ENCODE results near the gene NPIPA1.
"Not testable (repeated sequence)": the region's sequence is repeated elsewhere in the genome, so short reads cannot be mapped to it uniquely, and the experiment has no call there.

Gene NPIPA1

DNA sequence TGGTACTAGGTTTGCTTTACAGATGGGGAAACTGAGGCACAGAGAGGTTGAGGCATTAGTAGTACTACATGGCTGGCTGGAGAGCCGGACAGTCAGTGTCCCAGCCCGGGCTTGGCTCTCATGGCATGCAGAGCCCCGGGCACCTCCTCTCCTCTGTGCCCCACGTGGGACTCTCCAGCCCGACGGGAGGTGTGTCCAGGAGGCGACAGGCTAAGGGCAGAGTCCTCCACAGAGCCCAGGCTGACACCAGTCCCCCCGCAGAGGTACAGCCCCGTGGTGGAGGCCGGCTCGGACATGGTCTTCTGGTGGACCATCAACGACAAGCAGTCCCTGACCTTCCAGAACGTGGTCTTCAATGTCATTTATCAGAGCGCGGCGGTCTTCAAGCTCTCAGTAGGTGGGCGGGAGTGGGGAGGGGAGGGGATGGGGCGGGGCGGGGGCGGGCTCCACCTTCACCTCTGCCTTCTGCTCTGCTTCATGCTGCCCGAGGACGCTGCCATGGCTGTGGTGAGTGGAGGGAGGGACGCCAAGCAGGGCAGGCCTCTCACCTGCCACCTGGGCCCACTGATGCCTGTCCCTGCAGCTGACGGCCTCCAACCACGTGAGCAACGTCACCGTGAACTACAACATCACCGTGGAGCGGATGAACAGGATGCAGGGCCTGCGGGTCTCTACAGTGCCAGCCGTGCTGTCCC is 13.7 kb upstream of the NPIPA1 start:
- H3K9me3 Mint-ChIP-seq; H3K36me3 Mint-ChIP-seq (ENCODE audit: low read depth); H3K4me1 Mint-ChIP-seq (ENCODE audit: low read depth); H3K27ac Mint-ChIP-seq; H3K27me3 Mint-ChIP-seq (ENCODE audit: low read depth); H3K4me3 Mint-ChIP-seq: not testable (repeated sequence)

DNA sequence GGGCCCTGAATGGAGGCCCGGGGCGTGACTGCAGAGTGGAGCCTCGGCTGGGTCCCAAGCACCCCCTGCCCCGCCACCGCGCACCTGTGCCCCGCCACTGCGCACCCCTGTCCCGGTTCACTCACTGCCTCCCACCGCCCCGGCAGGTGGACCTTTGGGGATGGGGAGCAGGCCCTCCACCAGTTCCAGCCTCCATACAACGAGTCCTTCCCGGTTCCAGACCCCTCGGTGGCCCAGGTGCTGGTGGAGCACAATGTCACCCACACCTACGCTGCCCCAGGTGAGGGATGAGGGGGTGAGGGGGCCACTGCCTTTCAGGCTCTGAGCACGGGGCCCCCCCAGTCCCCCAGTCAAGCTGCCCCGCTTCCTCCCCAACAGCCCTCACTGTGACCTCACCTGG is 12.9 kb upstream of the NPIPA1 start:
- not testable (repeated sequence) for H3K27ac Mint-ChIP-seq; H3K27me3 Mint-ChIP-seq (ENCODE audit: low read depth); H3K4me3 Mint-ChIP-seq; H3K36me3 Mint-ChIP-seq (ENCODE audit: low read depth); H3K9me3 Mint-ChIP-seq; H3K4me1 Mint-ChIP-seq (ENCODE audit: low read depth)

DNA sequence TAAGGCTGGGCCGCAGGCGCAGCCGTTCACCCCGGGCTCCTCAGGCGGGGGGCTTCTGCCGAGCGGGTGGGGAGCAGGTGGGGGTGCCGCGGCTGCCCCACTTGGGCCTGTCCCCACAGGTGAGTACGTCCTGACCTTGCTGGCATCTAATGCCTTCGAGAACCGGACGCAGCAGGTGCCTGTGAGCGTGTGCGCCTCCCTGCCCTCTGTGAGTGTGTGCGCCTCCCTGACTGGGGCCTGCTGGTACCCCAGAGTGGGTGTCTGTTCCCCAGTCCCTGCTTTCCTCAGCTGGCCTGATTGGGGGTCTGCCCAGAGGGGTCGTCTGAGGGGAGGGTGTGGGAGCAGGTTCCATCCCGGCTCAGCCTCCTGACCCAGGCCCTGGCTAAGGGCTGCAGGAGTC is 12.3 kb upstream of the NPIPA1 start:
- H3K4me3 Mint-ChIP-seq: not testable (repeated sequence)

DNA sequence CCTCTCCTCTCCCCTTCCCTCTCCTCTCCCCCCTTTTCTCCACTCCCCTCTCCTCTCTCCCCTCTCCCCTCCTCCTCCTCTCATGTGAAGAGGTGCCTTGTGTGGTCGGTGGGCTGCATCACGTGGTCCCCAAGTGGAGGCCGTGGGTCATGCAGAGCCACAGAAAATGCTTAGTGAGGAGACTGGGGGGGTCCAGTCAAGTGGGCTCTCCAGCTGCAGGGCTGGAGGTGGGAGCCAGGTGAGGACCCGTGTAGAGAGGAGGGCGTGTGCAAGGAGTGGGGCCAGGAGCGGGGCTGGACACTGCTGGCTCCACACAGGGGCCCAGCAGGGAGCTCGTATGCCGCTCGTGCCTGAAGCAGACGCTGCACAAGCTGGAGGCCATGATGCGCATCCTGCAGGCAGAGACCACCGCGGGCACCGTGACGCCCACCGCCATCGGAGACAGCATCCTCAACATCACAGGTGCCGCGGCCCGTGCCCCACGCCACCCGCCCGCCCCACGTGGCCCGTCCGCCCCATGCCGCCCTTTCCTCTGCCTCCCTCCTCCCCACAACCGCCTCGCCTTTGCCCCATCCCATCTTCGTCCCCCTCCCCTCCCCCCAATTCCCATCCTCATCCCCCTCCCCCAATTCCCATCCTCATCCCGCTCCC is 9.1 kb upstream of the NPIPA1 start:
- H3K9me3 Mint-ChIP-seq; H3K4me1 Mint-ChIP-seq (ENCODE audit: low read depth); H3K4me3 Mint-ChIP-seq; H3K27me3 Mint-ChIP-seq (ENCODE audit: low read depth); H3K36me3 Mint-ChIP-seq (ENCODE audit: low read depth): not testable (repeated sequence)
- peak overlapping the region; percentile 63 for H3K27ac Mint-ChIP-seq

More for the DNA sequence above, 12.3 kb upstream of the NPIPA1 start:
- H3K36me3 Mint-ChIP-seq (ENCODE audit: low read depth); H3K9me3 Mint-ChIP-seq; H3K4me1 Mint-ChIP-seq (ENCODE audit: low read depth); H3K27ac Mint-ChIP-seq; H3K27me3 Mint-ChIP-seq (ENCODE audit: low read depth): not testable (repeated sequence)

DNA sequence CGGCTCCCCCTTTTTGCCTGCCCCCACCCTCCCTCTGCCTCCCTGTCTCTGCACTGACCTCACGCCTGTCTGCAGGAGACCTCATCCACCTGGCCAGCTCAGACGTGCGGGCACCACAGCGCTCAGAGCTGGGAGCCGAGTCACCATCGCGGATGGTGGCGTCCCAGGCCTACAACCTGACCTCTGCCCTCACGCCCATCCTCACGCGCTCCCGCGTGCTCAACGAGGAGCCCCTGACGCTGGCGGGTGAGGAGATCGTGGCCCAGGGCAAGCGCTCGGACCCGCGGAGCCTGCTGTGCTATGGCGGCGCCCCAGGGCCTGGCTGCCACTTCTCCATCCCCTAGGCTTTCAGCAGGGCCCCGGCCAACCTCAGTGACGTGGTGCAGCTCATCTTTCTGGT is 8.1 kb upstream of the NPIPA1 start:
- H3K36me3 Mint-ChIP-seq (ENCODE audit: low read depth); H3K4me1 Mint-ChIP-seq (ENCODE audit: low read depth); H3K27ac Mint-ChIP-seq; H3K9me3 Mint-ChIP-seq; H3K27me3 Mint-ChIP-seq (ENCODE audit: low read depth); H3K4me3 Mint-ChIP-seq: not testable (repeated sequence)

DNA sequence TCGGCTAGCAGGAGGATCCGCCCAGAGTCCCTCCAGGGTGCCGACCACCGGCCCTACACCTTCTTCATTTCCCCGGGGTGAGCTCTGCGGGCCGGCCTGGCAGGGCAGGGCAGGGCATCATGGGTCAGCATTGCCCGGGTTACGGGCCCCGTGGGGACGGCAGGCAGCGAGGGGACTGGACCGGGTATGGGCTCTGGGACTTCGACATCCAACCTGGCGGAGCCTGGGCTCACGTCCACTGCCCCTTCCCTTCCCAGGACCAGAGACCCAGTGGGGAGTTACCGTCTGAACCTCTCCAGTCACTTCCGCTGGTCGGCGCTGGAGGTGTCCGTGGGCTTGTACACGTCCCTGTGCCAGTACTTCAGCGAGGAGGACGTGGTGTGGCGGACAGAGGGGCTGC is 7.0 kb upstream of the NPIPA1 start:
- H3K36me3 Mint-ChIP-seq (ENCODE audit: low read depth); H3K27me3 Mint-ChIP-seq (ENCODE audit: low read depth); H3K4me1 Mint-ChIP-seq (ENCODE audit: low read depth); H3K9me3 Mint-ChIP-seq; H3K4me3 Mint-ChIP-seq; H3K27ac Mint-ChIP-seq: not testable (repeated sequence)

DNA sequence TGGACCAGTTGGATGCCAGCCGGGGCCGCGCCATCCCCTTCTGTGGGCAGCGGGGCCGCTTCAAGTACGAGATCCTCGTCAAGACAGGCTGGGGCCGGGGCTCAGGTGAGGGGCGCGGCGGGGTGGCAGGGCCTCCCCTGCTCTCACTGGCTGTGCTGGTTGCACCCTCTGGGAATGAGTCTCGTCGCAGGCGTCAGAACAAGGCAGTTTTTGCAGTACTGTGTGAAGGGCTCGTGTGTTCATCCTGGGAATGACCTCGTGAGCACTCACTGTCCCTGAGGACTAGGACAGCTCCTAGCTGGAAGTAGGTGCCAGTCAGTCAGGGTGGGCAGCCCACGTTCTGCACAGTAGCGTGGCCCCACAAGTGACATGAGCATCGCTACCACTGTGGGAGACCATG is 6.3 kb upstream of the NPIPA1 start:
- H3K27me3 Mint-ChIP-seq (ENCODE audit: low read depth); H3K4me1 Mint-ChIP-seq (ENCODE audit: low read depth); H3K4me3 Mint-ChIP-seq; H3K27ac Mint-ChIP-seq; H3K9me3 Mint-ChIP-seq; H3K36me3 Mint-ChIP-seq (ENCODE audit: low read depth): not testable (repeated sequence)

DNA sequence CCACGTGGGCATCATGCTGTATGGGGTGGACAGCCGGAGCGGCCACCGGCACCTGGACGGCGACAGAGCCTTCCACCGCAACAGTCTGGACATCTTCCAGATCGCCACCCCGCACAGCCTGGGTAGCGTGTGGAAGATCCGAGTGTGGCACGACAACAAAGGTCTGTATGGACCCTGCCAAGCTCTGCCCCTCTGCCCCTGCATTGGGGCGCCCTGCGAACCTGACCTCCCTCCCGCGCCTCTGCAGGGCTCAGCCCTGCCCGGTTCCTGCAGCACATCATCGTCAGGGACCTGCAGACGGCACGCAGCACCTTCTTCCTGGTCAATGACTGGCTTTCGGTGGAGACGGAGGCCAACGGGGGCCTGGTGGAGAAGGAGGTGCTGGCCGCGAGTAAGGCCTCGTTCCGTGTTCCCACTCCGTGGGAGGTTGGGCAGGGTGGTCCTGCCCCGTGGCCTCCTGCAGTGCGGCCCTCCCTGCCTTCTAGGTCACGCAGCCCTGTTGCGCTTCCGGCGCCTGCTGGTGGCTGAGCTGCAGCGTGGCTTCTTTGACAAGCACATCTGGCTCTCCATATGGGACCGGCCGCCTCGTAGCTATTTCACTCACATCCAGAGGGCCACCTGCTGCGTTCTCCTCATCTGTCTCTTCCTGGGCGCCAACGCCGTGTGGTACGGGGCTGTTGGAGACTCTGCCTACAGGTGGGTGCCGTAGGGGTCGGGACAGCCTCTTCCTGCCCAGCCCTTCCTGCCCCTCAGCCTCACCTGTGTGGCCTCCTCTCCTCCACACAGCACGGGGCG is 4.5 kb upstream of the NPIPA1 start:
- H3K9me3 Mint-ChIP-seq; H3K27ac Mint-ChIP-seq; H3K4me3 Mint-ChIP-seq; H3K27me3 Mint-ChIP-seq (ENCODE audit: low read depth); H3K36me3 Mint-ChIP-seq (ENCODE audit: low read depth); H3K4me1 Mint-ChIP-seq (ENCODE audit: low read depth): not testable (repeated sequence)

DNA sequence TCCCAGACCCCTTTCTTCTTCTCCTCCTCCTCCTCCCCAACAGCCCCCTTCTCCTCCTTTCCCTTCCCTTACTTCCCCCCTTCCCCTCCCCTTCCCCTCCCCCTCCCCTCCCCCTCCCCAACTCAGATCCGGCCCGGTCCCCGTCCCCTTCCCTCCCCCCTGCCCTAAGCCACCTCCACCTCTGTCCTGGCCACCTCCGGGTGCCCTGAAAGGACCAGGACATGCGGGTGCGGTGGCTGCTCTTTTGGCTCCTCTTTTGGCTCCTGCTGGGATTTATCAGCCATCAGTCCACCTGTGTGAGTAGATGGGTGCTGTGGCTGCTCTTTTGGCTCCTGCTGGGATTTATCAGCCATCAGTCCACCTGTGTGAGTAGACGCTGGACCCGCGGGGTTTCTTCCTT is 751 bp downstream of the NPIPA1 start:
- H3K27ac Mint-ChIP-seq; H3K4me3 Mint-ChIP-seq; H3K4me1 Mint-ChIP-seq (ENCODE audit: low read depth); H3K27me3 Mint-ChIP-seq (ENCODE audit: low read depth); H3K9me3 Mint-ChIP-seq; H3K36me3 Mint-ChIP-seq (ENCODE audit: low read depth): not testable (repeated sequence)

DNA sequence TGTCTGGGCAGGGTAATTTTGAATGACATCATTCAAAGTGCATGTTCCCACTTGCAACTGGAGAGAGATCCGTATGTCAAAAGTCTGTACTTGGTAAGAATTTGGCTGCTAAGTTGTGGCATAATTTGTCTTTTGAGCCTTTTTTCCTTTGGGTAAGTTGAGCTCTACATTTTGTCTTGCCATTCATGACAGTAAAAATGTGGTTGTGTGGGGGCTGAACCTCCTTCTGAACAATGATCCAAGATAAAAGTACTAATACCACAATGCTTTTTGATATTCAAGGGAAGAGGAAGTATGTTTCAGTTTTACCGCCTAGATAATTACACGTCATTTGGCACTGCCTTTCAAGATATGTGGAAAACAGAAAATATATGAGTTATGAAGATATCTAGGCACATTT is 5.4 kb downstream of the NPIPA1 start:
- H3K27me3 Mint-ChIP-seq (ENCODE audit: low read depth); H3K4me3 Mint-ChIP-seq; H3K36me3 Mint-ChIP-seq (ENCODE audit: low read depth); H3K27ac Mint-ChIP-seq; H3K9me3 Mint-ChIP-seq; H3K4me1 Mint-ChIP-seq (ENCODE audit: low read depth): not testable (repeated sequence)

DNA sequence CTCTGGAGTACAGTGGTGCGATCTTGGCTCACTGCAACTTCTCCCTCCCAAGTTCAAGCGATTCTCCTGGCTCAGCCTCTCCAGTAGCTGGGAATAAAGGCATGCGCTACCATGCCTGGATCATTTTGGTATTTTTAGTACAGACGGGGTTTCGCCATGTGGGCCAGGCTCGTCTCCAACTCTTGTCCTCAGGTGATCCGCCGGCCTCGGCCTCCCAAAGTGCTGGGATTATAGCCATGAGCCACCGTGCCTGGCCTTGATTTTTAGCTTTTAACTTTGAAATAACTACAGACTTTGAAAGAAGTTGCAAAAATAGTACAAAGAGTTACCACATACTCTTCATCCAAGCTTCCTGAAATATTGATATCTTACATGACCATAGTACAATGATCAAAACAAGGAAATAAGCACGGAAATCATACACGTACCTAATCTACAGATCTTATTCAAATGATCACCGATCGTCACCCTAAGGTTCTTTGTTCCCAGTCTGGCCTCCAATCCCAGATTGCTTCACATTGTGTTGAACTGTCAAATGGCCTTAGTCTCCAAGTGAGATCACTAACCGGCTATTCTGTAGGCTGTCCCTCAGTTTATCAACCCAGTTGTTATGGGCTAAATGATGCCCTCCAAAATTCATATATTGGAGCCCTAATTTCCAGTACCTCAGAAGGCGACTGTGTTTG is 18.4 kb downstream of the NPIPA1 start:
- no peaks in the 10 kb centered on the region for H3K27me3 Mint-ChIP-seq (ENCODE audit: low read depth)
- H3K9me3 Mint-ChIP-seq: no peaks in the 10 kb centered on the region
- H3K4me1 Mint-ChIP-seq (ENCODE audit: low read depth): no peaks in the 10 kb centered on the region
- H3K4me3 Mint-ChIP-seq: no peak overlapping the region
- H3K27ac Mint-ChIP-seq: no peak overlapping the region
- H3K36me3 Mint-ChIP-seq (ENCODE audit: low read depth): no peaks in the 10 kb centered on the region

DNA sequence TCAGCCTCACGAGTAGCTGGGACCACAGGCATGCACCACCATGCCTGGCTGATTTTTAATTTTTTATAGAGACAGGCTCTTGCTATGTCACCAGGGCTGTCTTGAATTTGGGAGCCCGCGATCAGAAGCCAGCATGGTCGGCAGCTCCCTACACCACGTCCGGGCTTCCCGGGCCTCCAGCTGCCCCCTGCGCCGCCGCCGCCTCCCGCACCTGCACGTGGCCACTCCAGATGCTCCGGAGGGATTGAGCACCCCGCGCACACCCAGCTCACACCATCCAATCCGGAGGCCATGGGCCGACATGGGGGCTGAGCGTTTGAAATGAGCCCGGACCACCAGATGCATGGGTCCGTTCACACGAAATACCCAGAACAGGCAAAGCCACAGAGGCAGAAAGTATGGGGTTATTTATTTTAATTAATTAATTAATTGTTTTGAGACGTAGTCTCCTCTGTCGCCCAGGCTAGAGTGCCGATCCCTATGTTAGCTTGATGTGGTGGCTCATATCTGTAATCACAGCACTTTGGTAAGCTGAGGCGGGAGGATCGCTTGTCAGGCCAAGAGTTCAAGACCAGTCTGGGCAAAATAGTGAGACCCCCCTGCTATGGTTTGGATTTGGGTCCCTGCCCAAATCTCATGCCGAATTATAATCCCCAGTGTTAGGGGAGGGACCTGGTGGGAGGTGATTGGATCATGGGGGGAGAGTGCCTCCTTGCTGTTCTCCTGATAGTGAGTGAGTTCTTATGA is 20.5 kb downstream of the NPIPA1 start:
- no peaks in the 10 kb centered on the region for H3K36me3 Mint-ChIP-seq (ENCODE audit: low read depth)
- no peak overlapping the region for H3K27ac Mint-ChIP-seq
- no peaks in the 10 kb centered on the region for H3K9me3 Mint-ChIP-seq
- H3K27me3 Mint-ChIP-seq (ENCODE audit: low read depth): peaks cover 6% of the 10 kb centered on the region
- no peak overlapping the region for H3K4me3 Mint-ChIP-seq
- H3K4me1 Mint-ChIP-seq (ENCODE audit: low read depth): no peaks in the 10 kb centered on the region

DNA sequence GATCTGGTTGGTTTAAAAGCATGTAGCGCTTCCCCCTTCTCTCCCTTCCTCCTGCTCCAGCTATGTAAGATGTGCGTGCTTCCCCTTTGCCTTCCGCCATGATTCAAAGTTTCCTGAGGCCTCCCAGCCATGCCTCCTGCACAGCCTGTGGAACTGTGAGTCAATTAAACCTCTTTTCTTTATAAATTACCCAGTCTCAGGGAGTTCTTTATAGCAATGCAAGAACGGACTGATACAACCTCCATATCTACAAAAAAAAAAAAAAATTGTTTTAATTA is 21.0 kb downstream of the NPIPA1 start:
- no peak overlapping the region for H3K27ac Mint-ChIP-seq
- H3K4me1 Mint-ChIP-seq (ENCODE audit: low read depth): no peaks in the 10 kb centered on the region
- no peaks in the 10 kb centered on the region for H3K36me3 Mint-ChIP-seq (ENCODE audit: low read depth)
- H3K4me3 Mint-ChIP-seq: no peak overlapping the region
- H3K9me3 Mint-ChIP-seq: no peaks in the 10 kb centered on the region
- H3K27me3 Mint-ChIP-seq (ENCODE audit: low read depth): peaks cover 9% of the 10 kb centered on the region

DNA sequence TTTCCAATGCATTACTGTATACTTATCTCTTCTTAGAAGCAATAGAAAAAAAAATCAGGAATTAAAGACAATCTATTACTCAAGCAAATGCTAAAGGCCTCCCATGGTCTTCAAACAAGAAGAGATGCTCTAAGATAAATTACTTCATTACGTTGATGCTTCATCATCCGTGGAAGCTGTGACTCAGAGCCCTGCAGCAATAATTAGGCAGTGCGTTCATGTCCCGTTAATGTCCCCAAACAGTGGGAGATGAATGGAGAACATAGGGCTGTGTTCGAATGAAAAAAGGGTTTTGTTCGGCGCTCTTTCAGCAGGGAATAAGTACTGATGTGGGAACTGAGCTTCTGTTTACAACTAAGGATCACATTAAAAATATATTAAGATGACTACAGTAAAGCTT is 21.7 kb downstream of the NPIPA1 start:
- Mint-ChIP-seq H3K27me3 (ENCODE audit: low read depth) (peaks cover 11% of the 10 kb centered on the region), H3K27ac (no peak overlapping the region), H3K4me1 (ENCODE audit: low read depth) (no peaks in the 10 kb centered on the region), H3K4me3 (no peak overlapping the region), H3K36me3 (ENCODE audit: low read depth) (no peaks in the 10 kb centered on the region), H3K9me3 (no peaks in the 10 kb centered on the region)

All from T-helper 1 cell treated with Interleukin-12 subunit alpha and Interleukin-12 subunit beta and Interleukin-4 antibody, amounts not matched to agents 30 μg/mL and 1 μg/mL, for 36 hours (primary cell).